Testis (tissue), 3 donors: ENCODE results near the gene FAM20C. TPM values are rescaled to one million over a fixed set of nuclear protein-coding genes. Genes with fewer than 3 reads are reported as not detected.

ENCODE experiments used
- DNase-seq: peaks from one replicate; pipeline ENCODE4 v3.0.0-alpha.2; 2019
- H3K27ac ChIP-seq, 2 donors: fragments of 200-600 bp; sonication (generic); one replicate each; pipeline ENCODE4 v1.5.1; 2019
- H3K27me3 ChIP-seq: fragments of 200-600 bp; sonication (generic); one replicate; pipeline ENCODE4 v1.5.1; 2019
- H3K36me3 ChIP-seq: fragments of 200-600 bp; sonication (generic); one replicate; pipeline ENCODE4 v1.5.1; 2017; ENCODE audit warnings: low read depth; ENCODE audit errors: missing control alignments
- H3K4me1 ChIP-seq: fragments of 200-600 bp; sonication (generic); one replicate; pipeline ENCODE4 v1.5.1; 2019
- H3K4me3 ChIP-seq, 2 donors: fragments of 200-600 bp; sonication (generic); one replicate each; pipeline ENCODE4 v1.5.1; 2017 to 2019
- H3K9me3 ChIP-seq: fragments of 200-600 bp; sonication (generic); one replicate; pipeline ENCODE4 v1.5.1; 2017
- CTCF ChIP-seq, 3 experiments: fragments of 450-650 bp in 2 of 3; fragments of 200-600 bp in 1 of 3; sonication (generic) in 1 of 3; IDR thresholded peaks; one replicate each; pipeline ENCODE4 v1.5.1; 2016 to 2019; ENCODE audit warnings: antibody characterized with exemption in 3 of 3, mild to moderate bottlenecking in 2 of 3, moderate library complexity in 1 of 3
- POLR2A ChIP-seq: fragments of 450-650 bp; IDR thresholded peaks from one replicate; pipeline ENCODE4 v1.6.1; 2017; ENCODE audit warnings: antibody characterized with exemption, mild to moderate bottlenecking, moderate library complexity
- WGBS, 2 donors: methylation state at CpG; one replicate each; pipeline ENCODE4 v1.1.5; 2018; 5-methylcytosine and 5-hydroxymethylcytosine counted together
- intact Hi-C: fragments of 100-400 bp; cut with DNase I; formaldehyde crosslinking; loops from one replicate; pipeline ENCODE4 v1.15.1; 2023; ENCODE audit warnings: low total_unique reads
- polyA plus RNA-seq: library from polyadenylated mRNA; stranded (reverse); fragments of 350-450 nt; fragmentation: Illumina TruSeq; extraction: RNeasy Lipid Tissue Mini Kit (QIAGEN cat#74804); gene quantifications from one replicate; pipeline ENCODE4 v1.2.3, GENCODE V29; 2014; ENCODE audit warnings: low read depth, low replicate concordance; ENCODE audit not compliant: insufficient read depth
- total RNA-seq, 2 donors: library from RNA; depleted of rRNA; stranded (reverse); fragments of >200 nt; gene quantifications; one replicate each; pipeline ENCODE4 v1.2.3, GENCODE V29; 2016

FAM20C gene
- total and polyA plus RNA-seq, 3 donors from 2014 or later, result 14.0 to 36.7 (median 34.0) TPM

- Histone ChIP-seq H3K27me3 (no peaks in the 10 kb centered on the region), H3K4me1 (peaks cover 7% of the 10 kb centered on the region), H3K9me3 (no peaks in the 10 kb centered on the region), H3K36me3 (no peaks in the 10 kb centered on the region), H3K27ac (no peak overlapping the region), H3K4me3 (no peak overlapping the region)
- no peak for TF ChIP-seq CTCF (IDR thresholded peaks at IDR 0.05)
- TF ChIP-seq POLR2A, result no peak
- DNase-seq, result no peak
- intact Hi-C loops, result no loop called here
- WGBS, 2 donors, result 93 to 95% methylated on average over 16 of the region's 16 CpGs
Measured at GRCh38 chr7:171912-172515, 20.4 kb upstream of the FAM20C start.

GRCh38 chr7:173209-173918, 19.0 kb upstream of the FAM20C start:
- H3K4me3 ChIP-seq, result no peak overlapping the region
- H3K9me3 ChIP-seq, result no peaks in the 10 kb centered on the region
- no peak for DNase-seq
- no peak overlapping the region for H3K27ac ChIP-seq
- 89 to 97% methylated on average over 12 to 29 of the region's 29 CpGs for WGBS, 2 donors
- H3K4me1 ChIP-seq, result peaks cover 7% of the 10 kb centered on the region
- H3K36me3 ChIP-seq, result no peaks in the 10 kb centered on the region
- no peak for TF ChIP-seq POLR2A
- TF ChIP-seq CTCF (IDR thresholded peaks at IDR 0.05), result no peak
- H3K27me3 ChIP-seq, result no peaks in the 10 kb centered on the region
- intact Hi-C loops, result no loop called here

- H3K27me3 ChIP-seq, result no peaks in the 10 kb centered on the region
- intact Hi-C loops, result no loop called here
- no peak overlapping the region for H3K27ac ChIP-seq
- no peak overlapping the region for H3K4me3 ChIP-seq
- H3K36me3 ChIP-seq, result no peaks in the 10 kb centered on the region
- peaks cover 13% of the 10 kb centered on the region for H3K4me1 ChIP-seq
- WGBS, 2 donors, result 45 to 55% methylated on average over 2 of the region's 2 CpGs
- no peaks in the 10 kb centered on the region for H3K9me3 ChIP-seq
- DNase-seq, result no peak
- TF ChIP-seq CTCF (IDR thresholded peaks at IDR 0.05) (no peak), POLR2A (no peak)
Measured at GRCh38 chr7:174716-175115, 17.7 kb upstream of the FAM20C start.

DNA sequence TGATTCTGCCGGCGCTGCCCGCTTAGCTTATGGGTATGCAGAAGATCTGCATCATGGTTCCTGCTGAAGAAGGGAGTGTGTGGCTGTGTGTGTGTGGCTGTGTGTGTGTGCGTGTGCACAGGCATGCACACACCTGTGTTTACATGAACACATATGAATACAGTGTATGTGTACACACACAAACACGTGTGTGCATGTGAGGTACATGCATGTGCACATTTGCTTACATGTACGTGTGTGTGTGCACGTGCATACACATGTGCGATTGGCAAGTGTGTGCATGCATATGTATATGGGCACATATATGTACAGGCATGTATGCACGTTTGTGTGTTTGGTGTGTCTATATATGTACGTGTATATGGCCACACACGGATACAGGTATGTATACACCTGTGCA, 16.4 kb upstream of the FAM20C start:
- Histone ChIP-seq H3K36me3 (no peaks in the 10 kb centered on the region), H3K27me3 (no peaks in the 10 kb centered on the region), H3K4me3 (no peak overlapping the region), H3K27ac (no peak overlapping the region), H3K4me1 (peaks cover 16% of the 10 kb centered on the region), H3K9me3 (no peaks in the 10 kb centered on the region)
- intact Hi-C loops, result no loop called here
- no peak for TF ChIP-seq CTCF (IDR thresholded peaks at IDR 0.05)
- no peak for TF ChIP-seq POLR2A
- 95 to 97% methylated on average over 8 to 11 of the region's 11 CpGs for WGBS, 2 donors
- no peak for DNase-seq

GRCh38 chr7:176381-176780, 16.0 kb upstream of the FAM20C start:
- H3K4me3 ChIP-seq, result no peak overlapping the region
- H3K27me3 ChIP-seq, result no peaks in the 10 kb centered on the region
- intact Hi-C loops, result no loop called here
- H3K9me3 ChIP-seq, result no peaks in the 10 kb centered on the region
- H3K4me1 ChIP-seq, result peaks cover 16% of the 10 kb centered on the region
- H3K36me3 ChIP-seq, result no peaks in the 10 kb centered on the region
- no peak for TF ChIP-seq CTCF (IDR thresholded peaks at IDR 0.05)
- 73 to 90% methylated on average over 3 to 9 of the region's 9 CpGs for WGBS, 2 donors
- no peak overlapping the region for H3K27ac ChIP-seq
- no peak for DNase-seq
